ENCODE results near the gene KITLG.

The KITLG gene

GRCh38 chr12:88577537-88577936 lies 2.7 kb downstream of the KITLG start:
- peak; percentile 50 for TF ChIP-seq CTCF (IDR thresholded peaks at IDR 0.05; ENCODE audit: insufficient read depth, low read depth, low read length, missing control alignments)
- H3K4me3 ChIP-seq (ENCODE audit: low read length), result no peak overlapping the region
- peak; percentile 73 for DNase-seq (ENCODE audit: low read depth)

- no peak overlapping the region for H3K4me3 ChIP-seq (ENCODE audit: low read length)
- no peak for TF ChIP-seq CTCF (IDR thresholded peaks at IDR 0.05; ENCODE audit: insufficient read depth, low read depth, low read length, missing control alignments)
- DNase-seq (ENCODE audit: low read depth), result no peak
Measured at GRCh38 chr12:88576866-88577265, 3.4 kb downstream of the KITLG start.

GRCh38 chr12:88575361-88575970 lies 4.8 kb downstream of the KITLG start:
- no peak overlapping the region for H3K4me3 ChIP-seq (ENCODE audit: low read length)
- TF ChIP-seq CTCF (IDR thresholded peaks at IDR 0.05; ENCODE audit: insufficient read depth, low read depth, low read length, missing control alignments), result no peak
- no peak for DNase-seq (ENCODE audit: low read depth)

- H3K4me3 ChIP-seq (ENCODE audit: low read length), result no peak overlapping the region
- no peak for TF ChIP-seq CTCF (IDR thresholded peaks at IDR 0.05; ENCODE audit: insufficient read depth, low read depth, low read length, missing control alignments)
- no peak for DNase-seq (ENCODE audit: low read depth)
Measured at GRCh38 chr12:88574278-88574677, 6.0 kb downstream of the KITLG start.

- H3K4me3 ChIP-seq (ENCODE audit: low read length), result no peak overlapping the region
- no peak for DNase-seq (ENCODE audit: low read depth)
- no peak for TF ChIP-seq CTCF (IDR thresholded peaks at IDR 0.05; ENCODE audit: insufficient read depth, low read depth, low read length, missing control alignments)
Measured at GRCh38 chr12:88573583-88573982, 6.7 kb downstream of the KITLG start.

- no peak overlapping the region for H3K4me3 ChIP-seq (ENCODE audit: low read length)
- TF ChIP-seq CTCF (IDR thresholded peaks at IDR 0.05; ENCODE audit: insufficient read depth, low read depth, low read length, missing control alignments), result no peak
- no peak for DNase-seq (ENCODE audit: low read depth)
Measured at GRCh38 chr12:88572781-88573549, 7.3 kb downstream of the KITLG start.

Data from epithelial cell of esophagus (primary cell).